Activated CD8-positive, alpha-beta memory T cell treated with anti-CD3 and anti-CD28 coated beads, Interleukin-2, amount 50 U/mL, for 1 hour (primary cell): ENCODE results near the gene ZNF232.
"Not testable (repeated sequence)": the region's sequence is repeated elsewhere in the genome, so short reads cannot be mapped to it uniquely, and the experiment has no call there.

ENCODE experiments used
- DNase-seq: peaks from one replicate; pipeline ENCODE4 v3.0.0-alpha.2; 2020; ENCODE audit errors: extremely low read depth

Gene ZNF232

GRCh38 chr17:5129770-5130169 is 18.1 kb upstream of the ZNF232 start:
- DNase-seq, result not testable (repeated sequence)

- DNase-seq, result no peak
These were observed 17.3 kb upstream of the ZNF232 start for GRCh38 chr17:5128905-5129535.

- not testable (repeated sequence) for DNase-seq
These were observed 16.7 kb upstream of the ZNF232 start for GRCh38 chr17:5128387-5128786.

- no peak for DNase-seq
These were observed 16.2 kb upstream of the ZNF232 start for GRCh38 chr17:5127910-5128309.

GRCh38 chr17:5126719-5127488 is 15.2 kb upstream of the ZNF232 start:
- DNase-seq, result no peak

GRCh38 chr17:5124896-5125295 is 13.2 kb upstream of the ZNF232 start:
- DNase-seq, result not testable (repeated sequence)

GRCh38 chr17:5124125-5124760 is 12.6 kb upstream of the ZNF232 start:
- not testable (repeated sequence) for DNase-seq

GRCh38 chr17:5123343-5124124 is 11.9 kb upstream of the ZNF232 start:
- no peak for DNase-seq

- no peak for DNase-seq
These were observed 11.1 kb upstream of the ZNF232 start for GRCh38 chr17:5122586-5123342.

GRCh38 chr17:5122056-5122455 is 10.4 kb upstream of the ZNF232 start:
- not testable (repeated sequence) for DNase-seq

- DNase-seq, result no peak
These were observed 9.6 kb upstream of the ZNF232 start for GRCh38 chr17:5121186-5121841.

- not testable (repeated sequence) for DNase-seq
These were observed 8.9 kb upstream of the ZNF232 start for GRCh38 chr17:5120436-5121185.

- no peak for DNase-seq
These were observed 8.4 kb upstream of the ZNF232 start for GRCh38 chr17:5120036-5120435.

GRCh38 chr17:5118219-5118618 is 6.5 kb upstream of the ZNF232 start:
- DNase-seq, result no peak

- DNase-seq, result no peak
These were observed 4.3 kb upstream of the ZNF232 start, which contains the start of gene USP6 for GRCh38 chr17:5115673-5116651. USP6 (plus strand) TSS chr17:5116032; CDS start chr17:5130368, 14,336 bp downstream.

- no peak for DNase-seq
These were observed 862 bp downstream of the ZNF232 start for GRCh38 chr17:5110816-5111215.

- DNase-seq, result no peak
These were observed 10.8 kb downstream of the ZNF232 start for GRCh38 chr17:5100832-5101231.

GRCh38 chr17:5099271-5099670 is 12.4 kb downstream of the ZNF232 start:
- DNase-seq, result no peak
